Measurements from ENCODE around the gene MEIS1.

- TF ChIP-seq, protein P1, sequence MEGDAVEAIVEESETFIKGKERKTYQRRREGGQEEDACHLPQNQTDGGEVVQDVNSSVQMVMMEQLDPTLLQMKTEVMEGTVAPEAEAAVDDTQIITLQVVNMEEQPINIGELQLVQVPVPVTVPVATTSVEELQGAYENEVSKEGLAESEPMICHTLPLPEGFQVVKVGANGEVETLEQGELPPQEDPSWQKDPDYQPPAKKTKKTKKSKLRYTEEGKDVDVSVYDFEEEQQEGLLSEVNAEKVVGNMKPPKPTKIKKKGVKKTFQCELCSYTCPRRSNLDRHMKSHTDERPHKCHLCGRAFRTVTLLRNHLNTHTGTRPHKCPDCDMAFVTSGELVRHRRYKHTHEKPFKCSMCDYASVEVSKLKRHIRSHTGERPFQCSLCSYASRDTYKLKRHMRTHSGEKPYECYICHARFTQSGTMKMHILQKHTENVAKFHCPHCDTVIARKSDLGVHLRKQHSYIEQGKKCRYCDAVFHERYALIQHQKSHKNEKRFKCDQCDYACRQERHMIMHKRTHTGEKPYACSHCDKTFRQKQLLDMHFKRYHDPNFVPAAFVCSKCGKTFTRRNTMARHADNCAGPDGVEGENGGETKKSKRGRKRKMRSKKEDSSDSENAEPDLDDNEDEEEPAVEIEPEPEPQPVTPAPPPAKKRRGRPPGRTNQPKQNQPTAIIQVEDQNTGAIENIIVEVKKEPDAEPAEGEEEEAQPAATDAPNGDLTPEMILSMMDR (IDR thresholded peaks at IDR 0.05) = no peak
- TF ChIP-seq POLR2A (IDR thresholded peaks at IDR 0.05) = no peak
Measured at GRCh38 chr2:66582104-66582986, 147.4 kb downstream of the MEIS1 start.

Data from testis (tissue), 2 donors.